Colon (tissue), 2 donors: ENCODE data around the gene CANX.
"Not testable (repeated sequence)": the region's sequence is repeated elsewhere in the genome, so short reads cannot be mapped to it uniquely, and the experiment has no call there.

Experiments used
- FAIRE-seq: peaks from 2 replicates; lab custom pipeline; 2012; peaks lifted over from hg19 to GRCh38; lab: Jason Lieb, UNC
- donor health status: control.
- donor health status: control.

The CANX gene

DNA sequence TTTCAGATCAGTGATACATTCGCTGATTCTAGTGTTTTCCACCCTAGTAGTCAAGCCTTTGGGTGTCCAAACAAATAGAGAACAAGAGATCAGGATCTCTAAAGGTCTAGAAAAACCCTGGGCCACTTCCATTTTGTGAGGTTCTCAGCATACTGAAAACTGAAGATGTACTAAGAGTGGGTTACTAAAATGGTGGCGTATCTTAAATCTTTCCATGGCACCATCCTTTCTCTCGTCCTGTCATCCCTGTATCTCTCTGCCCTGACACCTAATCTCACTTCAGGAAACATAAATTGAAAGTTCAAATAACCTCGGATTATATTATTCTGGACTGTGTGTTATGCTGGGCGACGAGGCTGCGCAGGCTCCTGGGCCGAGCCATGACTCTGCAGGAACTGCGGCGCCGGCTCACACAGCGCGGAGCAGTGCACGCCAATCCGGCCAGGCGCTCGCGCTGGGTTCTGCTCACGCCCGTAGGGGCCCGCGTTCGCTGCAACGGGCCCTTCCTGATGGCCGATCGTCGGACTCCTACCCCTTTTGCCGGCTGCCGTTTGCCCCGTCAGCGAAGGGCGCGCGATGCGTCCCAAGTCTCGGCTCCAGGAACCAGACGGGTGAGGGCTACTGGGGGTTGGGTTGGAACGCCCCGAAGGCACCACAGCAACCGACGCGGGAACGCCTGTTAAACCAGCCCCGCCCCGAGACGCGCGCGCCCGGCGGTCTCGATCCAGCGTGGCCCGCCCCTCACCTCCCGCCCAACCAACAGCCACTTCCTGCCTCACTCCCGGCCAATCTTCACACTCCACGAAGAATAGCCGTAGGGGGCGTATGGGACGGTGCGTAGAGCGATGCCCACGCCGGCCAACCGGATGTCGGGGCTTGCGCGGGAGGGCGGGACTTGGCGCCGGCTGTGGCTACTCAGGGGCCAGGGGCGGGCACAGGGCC lies 503 bp upstream of the CANX start:
- no peak for FAIRE-seq

DNA sequence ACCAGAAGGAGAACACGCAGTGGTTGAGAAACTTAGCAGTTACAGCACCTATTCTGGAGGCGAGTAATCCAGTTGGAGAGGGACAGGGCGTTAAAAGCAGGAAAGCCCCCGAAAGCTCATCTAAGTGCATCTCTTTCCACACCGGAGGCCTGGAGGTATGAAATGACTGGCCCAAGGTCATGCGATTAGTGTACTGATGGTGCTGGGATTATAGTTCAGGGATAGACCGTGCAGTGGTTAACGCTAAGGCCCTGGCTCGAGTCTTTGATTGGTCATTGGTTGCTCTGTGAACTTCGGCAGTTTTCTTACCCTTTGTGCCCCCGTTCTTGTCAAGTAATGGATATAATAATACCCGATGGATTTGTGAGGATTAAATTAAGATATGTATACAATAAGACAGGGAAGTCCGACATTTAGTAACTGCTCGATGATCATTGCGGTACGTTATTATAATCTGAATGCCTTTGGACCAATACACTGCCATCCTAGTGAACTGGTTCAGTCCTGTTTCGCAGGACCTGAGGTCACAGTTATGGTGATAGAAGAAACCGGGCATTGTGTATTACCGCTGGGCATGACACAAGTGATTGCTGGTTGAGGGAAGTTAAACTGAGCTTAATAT lies 960 bp downstream of the CANX start:
- no peak for FAIRE-seq

DNA sequence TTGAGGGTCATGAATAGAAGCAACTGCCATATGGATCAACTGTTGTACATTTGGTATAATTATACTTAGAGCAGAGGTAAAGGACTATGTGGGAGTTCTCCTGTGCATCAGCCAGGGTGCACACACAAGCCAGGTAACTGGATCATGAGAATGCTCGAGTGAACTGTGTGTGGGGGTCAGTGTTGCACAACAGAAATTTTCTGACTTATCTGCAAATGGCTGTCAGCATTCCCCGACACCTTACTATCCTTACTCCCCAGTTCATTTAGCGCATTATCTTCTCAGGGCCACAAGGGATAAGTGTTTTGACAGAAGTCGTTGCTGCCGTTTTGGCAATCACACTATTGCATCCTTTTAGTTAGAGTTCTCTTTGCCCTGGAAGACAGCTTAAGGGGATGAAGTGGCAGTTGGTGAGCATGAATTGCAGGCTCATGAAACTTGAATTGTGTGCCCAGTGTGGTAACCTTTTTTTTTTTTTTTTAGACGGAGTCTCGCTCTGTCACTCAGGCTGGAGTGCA lies 1.7 kb downstream of the CANX start:
- FAIRE-seq = no peak

DNA sequence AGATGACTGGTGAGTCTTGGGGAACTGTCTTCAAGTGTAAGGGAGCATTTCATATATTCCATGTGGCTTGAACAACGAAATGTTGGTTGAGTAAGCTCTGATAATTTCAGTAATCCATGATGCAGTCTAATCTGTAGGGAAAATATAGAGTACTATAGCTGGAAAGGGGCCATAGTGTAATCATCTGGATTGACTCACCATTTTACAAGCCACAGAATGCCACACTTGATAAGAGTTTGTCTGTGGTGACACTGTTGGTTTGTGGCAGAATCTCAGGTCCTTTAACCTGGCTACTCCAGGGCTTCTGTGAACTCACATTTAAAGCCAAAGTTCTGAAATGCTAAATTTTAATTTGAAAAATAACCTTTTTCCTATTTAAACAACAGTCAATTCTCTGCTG lies 17.5 kb downstream of the CANX start:
- FAIRE-seq = no peak

DNA sequence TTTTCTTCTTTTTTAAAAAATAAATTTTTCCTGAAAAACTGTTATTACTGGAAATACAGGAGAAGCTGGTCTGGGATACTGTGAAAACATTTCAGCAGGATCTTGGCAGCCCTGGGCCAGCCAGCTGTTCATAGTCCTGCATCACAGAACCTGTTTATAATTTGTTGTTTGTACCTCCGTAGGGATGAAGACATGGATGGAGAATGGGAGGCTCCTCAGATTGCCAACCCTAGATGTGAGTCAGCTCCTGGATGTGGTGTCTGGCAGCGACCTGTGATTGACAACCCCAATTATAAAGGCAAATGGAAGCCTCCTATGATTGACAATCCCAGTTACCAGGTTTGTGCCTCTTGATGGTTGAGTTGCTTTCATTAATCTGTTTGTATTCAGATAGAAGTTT lies 21.5 kb downstream of the CANX start:
- no peak for FAIRE-seq

DNA sequence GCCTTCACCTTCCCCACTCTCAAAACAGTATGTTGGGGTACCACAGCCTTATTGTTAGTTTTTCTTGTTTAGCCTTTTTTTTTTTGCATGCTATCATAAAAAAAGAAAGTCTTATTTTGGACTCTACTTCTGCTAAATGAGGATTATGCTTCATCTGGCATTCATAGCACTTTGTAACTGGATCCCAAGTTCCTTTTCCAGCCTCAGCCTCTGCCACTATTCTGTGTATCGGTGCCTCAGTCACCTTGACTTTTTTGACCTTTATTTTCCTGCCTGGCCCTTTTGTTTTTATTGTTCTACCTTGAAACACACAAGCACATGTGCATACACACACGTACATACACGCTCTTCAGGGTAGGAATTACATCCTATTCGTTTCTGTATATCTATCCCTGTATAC lies 25.4 kb downstream of the CANX start:
- FAIRE-seq = no peak

DNA sequence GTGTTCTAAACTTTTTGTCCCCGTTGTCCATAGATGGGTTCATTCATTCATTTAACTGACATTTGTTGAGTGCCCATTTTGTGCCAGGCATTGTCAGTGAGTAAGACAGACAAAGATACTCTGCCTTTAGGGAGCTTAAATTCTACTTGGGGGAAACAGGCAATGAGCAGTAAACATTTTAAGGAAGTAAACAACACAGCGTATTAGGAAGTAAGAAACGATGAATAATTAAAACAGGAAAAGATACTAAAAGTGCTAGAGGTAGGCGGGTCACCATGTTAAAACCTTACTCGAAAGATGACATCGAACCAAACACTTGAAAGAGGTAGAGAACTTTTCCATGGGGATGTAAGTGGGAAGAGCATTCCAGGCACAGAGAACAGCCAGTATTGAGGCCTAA lies 28.3 kb downstream of the CANX start:
- no peak for FAIRE-seq

DNA sequence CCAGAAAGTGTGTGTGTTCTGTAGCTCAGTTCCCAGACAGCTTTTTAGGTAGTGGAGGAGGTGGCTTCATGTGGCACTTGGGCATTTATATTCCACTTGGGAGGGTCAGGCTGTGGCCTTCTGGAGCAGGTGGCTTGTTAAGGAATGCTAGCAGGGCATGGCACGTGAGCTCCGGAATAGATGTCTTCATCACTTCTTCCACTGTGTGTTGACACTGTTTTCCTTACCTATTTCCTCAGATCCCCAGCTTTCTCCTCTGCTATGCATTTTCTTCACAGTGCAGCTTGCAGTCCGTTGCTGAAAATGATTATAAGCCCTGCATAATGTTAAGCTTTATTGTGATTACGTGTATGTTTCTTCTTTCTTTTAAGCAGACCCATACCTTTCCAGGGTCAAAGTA lies 30.5 kb downstream of the CANX start:
- FAIRE-seq = no peak

DNA sequence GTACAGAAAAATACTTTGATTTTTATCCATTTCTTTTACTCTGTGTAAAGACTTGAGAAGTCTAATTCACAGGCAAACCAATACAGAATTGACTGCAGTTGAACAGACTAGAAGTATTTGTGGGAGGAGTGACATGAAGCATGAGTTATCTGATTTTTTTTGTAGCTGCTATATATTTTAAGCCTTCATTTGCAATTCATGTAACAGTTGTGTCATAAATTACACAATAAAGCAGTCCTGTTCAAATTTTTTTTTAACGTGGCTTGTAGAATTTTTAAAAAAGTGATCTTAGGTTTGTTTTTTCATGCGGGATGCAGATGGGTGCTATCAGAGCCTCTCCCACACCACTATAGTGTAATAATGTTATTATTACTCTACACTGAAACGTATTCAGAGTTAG lies 31.0 kb downstream of the CANX start:
- FAIRE-seq = no peak

DNA sequence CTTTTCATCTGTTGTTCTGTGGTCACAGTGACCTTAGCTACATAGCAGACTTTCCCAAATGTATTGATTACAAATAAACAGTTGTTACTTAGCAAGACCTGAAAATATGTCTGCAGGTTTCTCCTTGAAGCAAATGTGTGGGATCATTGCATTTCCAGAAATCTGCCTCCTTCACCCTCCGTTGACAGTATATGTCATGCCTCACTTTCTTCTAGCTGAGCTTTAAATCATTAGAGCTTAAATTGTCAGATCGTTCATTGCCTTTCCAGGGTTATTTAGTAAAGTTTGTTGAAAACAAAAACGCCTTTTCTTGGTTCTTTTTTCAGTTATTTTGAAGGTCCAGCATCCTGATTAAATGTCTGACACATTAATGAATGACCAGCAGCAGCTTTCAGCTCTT lies 31.6 kb downstream of the CANX start:
- no peak for FAIRE-seq

DNA sequence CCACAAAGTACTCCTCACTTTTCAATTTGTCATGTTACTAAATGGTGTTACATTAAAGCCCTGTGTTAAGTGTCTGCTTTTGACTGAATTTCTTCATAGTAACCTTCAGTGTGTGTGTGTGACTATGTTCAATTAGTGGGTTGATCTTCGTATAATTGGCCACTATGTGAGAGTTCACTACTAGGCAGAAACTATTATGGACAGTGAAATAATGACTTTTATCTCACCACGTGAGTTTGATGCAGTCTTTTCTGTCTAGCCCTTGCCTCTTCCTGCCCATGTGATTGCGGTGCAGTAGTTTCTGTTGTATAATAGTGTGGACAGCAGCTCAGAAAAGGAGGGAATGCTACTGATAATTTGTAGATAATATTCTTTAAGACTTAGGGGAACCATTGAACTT lies 32.1 kb downstream of the CANX start:
- no peak for FAIRE-seq

DNA sequence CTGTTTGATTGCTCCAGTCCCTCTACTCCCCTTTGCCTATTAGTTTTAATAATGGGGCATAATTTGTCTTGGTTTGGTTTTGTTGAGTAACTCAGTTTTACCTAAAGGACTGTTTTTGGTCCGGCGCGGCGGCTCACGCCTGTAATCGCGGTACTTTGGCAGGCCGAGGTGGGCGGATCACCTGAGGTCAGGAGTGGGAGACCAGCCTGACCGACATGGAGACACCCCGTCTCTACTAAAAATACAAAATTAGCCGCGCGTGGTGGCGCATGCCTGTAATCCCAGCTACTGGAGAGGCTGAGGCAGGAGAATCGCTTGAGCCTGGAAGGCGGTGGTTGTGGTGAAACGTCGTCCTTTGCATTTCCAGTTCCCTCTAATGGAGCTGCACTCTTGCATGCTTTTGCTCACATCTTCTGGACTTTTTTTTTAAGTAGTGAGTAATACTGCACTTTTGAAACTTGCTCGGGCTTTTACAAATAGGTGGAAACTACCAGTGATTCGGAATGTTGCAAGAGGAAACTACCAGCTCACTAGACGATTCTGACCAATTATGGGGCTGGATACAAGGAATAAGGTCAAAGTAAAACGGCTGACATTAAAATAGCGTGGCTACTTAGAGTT lies 33.1 kb downstream of the CANX start:
- FAIRE-seq = no peak

DNA sequence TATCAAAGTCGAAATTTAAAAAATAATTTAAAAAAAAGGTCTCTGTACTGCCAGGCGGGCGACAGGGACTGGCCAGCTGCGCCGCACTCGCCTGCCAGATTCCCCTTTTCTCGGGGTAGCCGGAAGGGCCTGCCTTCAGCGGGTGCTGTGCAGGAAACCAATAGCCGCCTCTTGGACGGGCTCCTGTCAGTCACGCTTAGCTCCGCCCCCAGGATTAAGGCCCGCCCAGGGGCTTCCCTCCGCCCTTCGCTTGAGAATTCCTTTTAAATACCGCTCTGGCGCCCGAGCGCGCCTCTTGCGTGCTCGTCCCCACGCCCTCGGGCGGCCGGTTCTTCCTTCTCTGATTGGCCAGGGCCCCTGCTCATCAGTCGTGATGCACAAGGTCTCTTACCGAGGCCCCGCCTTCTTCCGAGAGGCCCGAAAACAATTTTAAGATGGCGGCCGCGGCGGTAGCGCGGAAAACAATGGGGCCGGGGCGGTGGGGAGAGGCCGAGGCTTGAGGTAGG lies 33.7 kb downstream of the CANX start, which contains the start of gene MAML1:
MAML1 (plus strand) TSS at position 411 of the 506 bp plus-strand sequence. CDS start 291 bp downstream, outside the sequence.
- FAIRE-seq = peak; percentile 73

DNA sequence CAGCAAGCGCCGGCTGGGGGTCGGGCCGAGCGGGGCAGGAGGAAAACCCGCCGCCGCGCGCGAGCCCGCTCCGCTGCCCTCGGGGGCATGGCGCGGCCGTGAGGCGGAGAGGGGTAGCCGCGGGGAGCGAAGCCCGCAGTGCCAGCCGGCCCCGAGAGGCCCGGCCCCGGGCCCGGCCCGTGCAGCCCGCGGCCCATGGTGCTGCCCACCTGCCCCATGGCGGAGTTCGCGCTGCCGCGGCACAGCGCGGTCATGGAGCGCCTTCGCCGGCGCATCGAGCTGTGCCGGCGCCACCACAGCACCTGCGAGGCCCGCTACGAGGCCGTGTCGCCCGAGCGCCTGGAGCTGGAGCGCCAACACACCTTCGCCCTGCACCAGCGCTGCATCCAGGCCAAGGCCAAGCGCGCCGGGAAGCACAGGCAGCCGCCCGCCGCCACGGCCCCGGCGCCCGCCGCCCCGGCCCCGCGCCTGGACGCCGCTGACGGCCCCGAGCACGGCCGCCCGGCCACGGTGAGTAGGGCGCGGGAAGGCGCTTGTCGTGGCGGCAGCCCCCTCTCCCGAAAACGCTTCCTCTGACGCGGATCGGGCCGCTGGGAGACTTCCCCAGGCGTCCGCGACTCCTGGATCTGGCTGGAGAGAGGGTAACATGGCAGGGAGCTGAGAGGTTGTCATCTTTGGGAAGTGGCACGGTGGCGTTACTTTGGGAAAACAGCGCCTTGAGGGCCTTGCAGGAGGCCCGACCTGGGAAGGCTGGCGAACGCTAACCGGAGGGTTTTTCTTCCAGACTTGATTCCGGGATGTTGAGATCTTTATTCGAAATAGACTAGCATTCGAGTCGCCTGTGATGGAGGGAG lies 34.4 kb downstream of the CANX start:
- FAIRE-seq = no peak

DNA sequence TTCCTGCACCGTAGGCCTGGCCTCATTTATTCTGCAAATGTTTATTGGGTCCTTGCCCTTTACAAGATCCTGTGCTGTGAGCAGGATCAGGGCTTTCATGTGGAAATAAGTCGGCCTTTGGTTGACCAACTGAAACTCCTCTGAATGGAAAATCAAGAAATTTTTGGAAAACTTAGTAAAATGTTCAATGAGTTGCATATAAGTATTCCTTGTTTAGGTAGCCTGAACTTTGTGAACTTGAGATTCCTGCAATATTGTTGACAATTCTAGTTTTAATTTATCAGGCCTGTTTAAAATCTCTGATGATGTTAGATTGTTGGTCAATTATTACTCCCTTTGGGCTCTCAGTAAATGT lies 35.0 kb downstream of the CANX start:
- no peak for FAIRE-seq

DNA sequence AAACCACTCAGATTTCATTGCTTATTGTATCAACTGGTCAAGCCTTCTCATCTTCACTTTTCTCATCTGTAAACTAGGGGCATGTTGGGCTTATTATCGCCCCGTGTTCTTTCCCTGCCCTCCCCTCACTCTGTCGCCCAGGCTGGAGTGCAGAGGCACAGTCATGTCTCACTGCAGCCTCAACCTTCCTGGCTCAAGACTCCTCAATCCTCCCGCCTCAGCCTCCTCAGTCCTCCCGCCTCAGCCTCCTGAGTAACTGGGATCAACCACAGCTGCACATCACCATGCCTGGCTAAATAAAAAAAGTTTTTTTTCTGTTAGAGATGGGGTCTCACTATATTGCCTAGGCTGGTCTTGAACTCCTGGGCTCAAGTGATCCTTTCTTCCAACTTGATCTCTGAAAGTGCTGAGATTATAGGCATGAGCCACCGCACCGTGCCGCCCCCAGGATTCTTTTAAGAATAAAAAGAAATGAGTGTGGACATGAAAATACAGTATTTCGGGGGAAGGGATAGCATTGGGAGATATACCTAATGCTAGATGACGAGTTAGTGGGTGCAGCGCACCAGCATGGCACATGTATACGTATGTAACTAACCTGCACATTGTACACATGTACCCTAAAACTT lies 35.9 kb downstream of the CANX start:
- no peak for FAIRE-seq

DNA sequence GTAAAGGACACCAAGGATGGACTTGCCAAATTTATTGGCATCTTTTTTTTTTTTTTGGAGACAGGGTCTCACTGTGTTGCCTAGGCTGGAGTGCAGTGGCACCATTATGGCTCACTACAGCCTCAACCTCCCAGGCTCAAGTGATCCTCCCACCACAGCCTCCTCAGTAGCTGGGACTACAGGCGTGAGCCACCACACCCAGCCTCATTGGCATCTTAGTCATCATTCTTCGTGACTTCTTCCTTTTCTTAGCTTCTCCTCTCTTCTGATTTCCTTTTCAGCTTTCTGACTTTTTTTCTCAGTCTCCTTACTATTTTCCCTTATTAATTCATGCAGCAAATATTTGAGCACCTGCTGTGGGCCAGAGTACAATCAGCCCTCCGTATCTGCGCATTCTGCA lies 40.0 kb downstream of the CANX start:
- no peak for FAIRE-seq

DNA sequence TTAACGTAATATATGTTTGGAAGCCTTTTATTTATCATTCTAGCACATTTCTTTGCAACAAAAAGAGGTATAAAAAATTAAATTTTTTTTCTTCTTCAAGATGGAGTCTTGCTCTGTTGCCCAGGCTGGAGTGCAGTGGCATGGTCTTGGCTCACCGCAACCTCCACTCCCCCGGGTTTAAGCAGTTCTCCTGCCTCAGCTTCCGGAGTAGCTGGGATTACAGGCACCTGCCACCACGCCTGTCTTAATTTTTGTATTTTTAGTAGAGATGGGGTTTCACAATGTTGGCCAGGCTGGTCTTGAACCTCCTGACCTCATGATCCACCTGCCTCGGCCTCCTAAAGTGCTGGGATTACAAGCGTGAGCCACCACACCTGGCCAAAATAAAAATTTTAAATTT lies 45.3 kb downstream of the CANX start:
- FAIRE-seq = not testable (repeated sequence)

DNA sequence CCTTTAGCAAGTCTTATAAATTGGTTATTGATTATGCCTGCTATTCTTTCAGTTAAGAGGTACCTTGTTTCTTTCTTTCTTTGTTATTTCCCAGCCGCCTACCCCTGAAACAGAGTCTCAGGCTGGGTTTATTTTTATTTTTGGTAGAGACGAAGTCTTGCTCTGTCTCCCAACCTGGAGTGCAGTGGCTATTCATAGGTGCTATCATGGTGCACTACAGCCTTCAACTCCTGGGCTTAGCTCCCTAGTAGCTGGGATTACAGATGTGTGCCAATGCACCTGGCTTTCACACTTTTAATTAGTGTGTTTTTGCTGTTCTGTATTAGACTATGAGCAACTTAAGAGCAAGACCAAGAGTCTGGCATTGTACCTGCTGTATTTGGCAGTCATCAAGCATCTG lies 48.1 kb downstream of the CANX start:
- FAIRE-seq = no peak

DNA sequence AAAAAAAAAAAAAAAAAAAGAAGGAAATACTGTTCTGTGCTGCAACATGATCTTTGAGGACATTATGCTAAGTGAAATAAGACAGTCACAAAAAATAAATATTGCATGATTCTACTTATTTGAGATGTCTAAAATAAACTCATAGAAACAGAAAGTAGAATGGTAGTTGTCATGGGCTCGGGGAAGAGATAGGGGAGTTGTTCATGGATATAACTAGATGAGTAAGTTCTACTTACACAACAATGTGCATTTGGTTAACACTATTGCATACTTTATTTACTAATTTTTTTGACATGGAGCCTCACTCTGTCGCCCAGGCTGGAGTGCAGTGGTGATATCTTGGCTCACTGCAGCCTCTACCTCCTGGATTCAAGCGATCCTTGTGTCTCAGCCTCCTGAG lies 49.0 kb downstream of the CANX start:
- FAIRE-seq = no peak

DNA sequence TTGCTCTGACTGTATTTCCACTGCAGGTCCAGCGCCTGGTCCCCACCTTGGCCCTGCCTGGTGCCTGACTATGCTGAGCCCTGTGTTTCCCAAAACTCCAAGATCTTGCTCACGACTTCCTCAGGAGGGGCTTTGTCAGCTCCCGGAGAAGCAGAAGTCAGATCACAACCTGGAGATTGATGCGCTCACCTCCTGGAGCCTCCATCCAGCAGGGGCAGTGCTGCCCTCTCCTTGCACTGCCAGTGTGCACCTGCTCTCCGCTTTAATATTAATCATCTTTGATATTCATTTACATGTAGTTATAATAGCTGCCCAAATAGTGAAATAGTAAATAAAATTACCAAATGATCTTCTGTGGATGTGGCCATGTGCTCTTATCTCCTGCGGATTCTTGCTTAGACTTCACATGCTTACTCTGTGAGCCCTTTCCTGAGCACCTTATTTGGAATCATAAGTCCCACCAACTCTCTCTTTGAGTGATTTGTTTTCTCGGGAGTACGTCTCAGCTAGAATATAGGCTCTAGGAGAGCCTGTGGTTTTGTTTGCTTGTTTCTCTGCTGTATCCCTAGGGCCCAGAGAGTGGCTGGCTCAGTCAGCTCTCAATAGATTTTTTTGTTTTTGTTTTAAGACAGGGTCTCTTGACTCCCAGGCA lies 51.2 kb downstream of the CANX start:
- no peak for FAIRE-seq
